Activated CD4-positive, alpha-beta T cell treated with anti-CD3 and anti-CD28 coated beads for 1 hour (primary cell): ENCODE results near the gene SERPINA10.

ENCODE experiments used
- DNase-seq: peaks from one replicate; pipeline ENCODE4 v3.0.0-alpha.2; 2020

Gene SERPINA10

GRCh38 chr14:94292872-94293577 is at the start of gene SERPINA10:
Gene SERPINA10, minus strand, starts transcription at chr14:94293268. Its CDS starts 2,675 bp downstream, at chr14:94290593.
- no peak for DNase-seq

- no peak for DNase-seq
Measured at GRCh38 chr14:94342334-94342934, 49.4 kb upstream of the SERPINA10 start.

GRCh38 chr14:94341656-94342333 is 48.7 kb upstream of the SERPINA10 start:
- no peak for DNase-seq

- DNase-seq: no peak
Measured at GRCh38 chr14:94340533-94340932, 47.5 kb upstream of the SERPINA10 start.

- DNase-seq: no peak
Measured at GRCh38 chr14:94338023-94338422, 45.0 kb upstream of the SERPINA10 start.

GRCh38 chr14:94337274-94337673 is 44.2 kb upstream of the SERPINA10 start:
- DNase-seq: no peak

GRCh38 chr14:94334872-94335271 is 41.8 kb upstream of the SERPINA10 start:
- DNase-seq: no peak

GRCh38 chr14:94332587-94332986 is 39.5 kb upstream of the SERPINA10 start:
- no peak for DNase-seq

GRCh38 chr14:94332063-94332583 is 39.1 kb upstream of the SERPINA10 start:
- no peak for DNase-seq

GRCh38 chr14:94331462-94331861 is 38.4 kb upstream of the SERPINA10 start:
- no peak for DNase-seq

- DNase-seq: no peak
Measured at GRCh38 chr14:94330857-94331256, 37.8 kb upstream of the SERPINA10 start.

GRCh38 chr14:94330432-94330831 is 37.4 kb upstream of the SERPINA10 start:
- DNase-seq: no peak

GRCh38 chr14:94329857-94330256 is 36.8 kb upstream of the SERPINA10 start:
- no peak for DNase-seq

- DNase-seq: no peak
Measured at GRCh38 chr14:94328196-94328595, 35.1 kb upstream of the SERPINA10 start.

- DNase-seq: no peak
Measured at GRCh38 chr14:94322648-94323570, 29.8 kb upstream of the SERPINA10 start, which contains the start of gene SERPINA6. Gene SERPINA6, minus strand, starts transcription at chr14:94323336. Its CDS starts 8,688 bp downstream, at chr14:94314648.

GRCh38 chr14:94321421-94322271 is 28.6 kb upstream of the SERPINA10 start:
- DNase-seq: no peak

GRCh38 chr14:94320243-94320642 is 27.2 kb upstream of the SERPINA10 start:
- no peak for DNase-seq

GRCh38 chr14:94317259-94317658 is 24.2 kb upstream of the SERPINA10 start:
- no peak for DNase-seq

- DNase-seq: no peak
Measured at GRCh38 chr14:94316692-94317091, 23.6 kb upstream of the SERPINA10 start.

- no peak for DNase-seq
Measured at GRCh38 chr14:94314890-94315289, 21.8 kb upstream of the SERPINA10 start.

GRCh38 chr14:94313991-94314655 is 21.1 kb upstream of the SERPINA10 start:
- no peak for DNase-seq
